A549 (cell line): ENCODE results near the gene ZNF296. TPM values are rescaled to one million over a fixed set of nuclear protein-coding genes. Genes with fewer than 3 reads are reported as not detected.
A peak's percentile ranks its signal among the peaks of the same experiment; 100 is the strongest.

Experiments
- ATAC-seq, 2 experiments: fragments of 200-7000 bp in 1 of 2; fragments of >200 bp in 1 of 2; cut with Nextera tagmentation in 1 of 2; cut with Tn5 transposase in 1 of 2; 3 replicates each; pipeline versions ENCODE4 v1.8.0 to v1.9.1; 2018 to 2020; ENCODE audit warnings: mild to moderate bottlenecking in 1 of 2, moderate library complexity in 1 of 2
- CTCF ChIA-PET: fragments of 300-600 bp; sonication (Branson Sonifier 250); formaldehyde crosslinking; extraction: SDS; loops from one replicate; lab custom pipeline; 2021; ENCODE audit warnings: antibody characterized with exemption, inconsistent platforms; lab: Yijun Ruan, JAX
- POLR2A ChIA-PET: fragments of 350-600 bp; formaldehyde crosslinking; extraction: SDS; loops from one replicate; lab custom pipeline; 2021; ENCODE audit warnings: antibody characterized with exemption, inconsistent platforms; lab: Yijun Ruan, JAX
- DNase-seq, 2 experiments: peaks; one replicate each; pipeline versions ENCODE4 v3.0.0 to v3.0.0-alpha.2; 2011 to 2016; ENCODE audit warnings: low read depth in 1 of 2, low spot score in 1 of 2
- FAIRE-seq: peaks from 2 replicates; lab custom pipeline; 2011; peaks lifted over from hg19 to GRCh38; lab: Jason Lieb, UNC
- H3K27ac ChIP-seq, 2 experiments: fragments of >200 bp; sonication (Bioruptor Twin); formaldehyde crosslinking; 3 replicates each; pipeline ENCODE4 v1.5.1; 2016 to 2017
- H3K4me1 ChIP-seq: fragments of >200 bp; sonication (Bioruptor Twin); formaldehyde crosslinking; 3 replicates; pipeline ENCODE4 v1.6.1; 2016
- H3K4me2 ChIP-seq: fragments of >200 bp; sonication (Bioruptor Twin); formaldehyde crosslinking; 3 replicates; pipeline ENCODE4 v1.6.1; 2016
- H3K4me3 ChIP-seq: fragments of >200 bp; sonication (Bioruptor Twin); formaldehyde crosslinking; 3 replicates; pipeline ENCODE4 v1.5.1; 2016
- H3K9me3 ChIP-seq: fragments of >200 bp; sonication (Bioruptor Twin); formaldehyde crosslinking; 3 replicates; pipeline ENCODE4 v1.6.1; 2016
- CEBPB ChIP-seq, 2 experiments: fragments of >200 bp in 1 of 2; sonication (Bioruptor Twin) in 1 of 2; formaldehyde crosslinking in 1 of 2; IDR thresholded peaks; 2 replicates each; pipeline ENCODE4 v1.6.1; 2012 to 2016
- CHD2 ChIP-seq: fragments of 150-350 bp; IDR thresholded peaks from 2 replicates; pipeline ENCODE4 v1.6.1; 2014; ENCODE audit warnings: low read length; ENCODE audit not compliant: partially characterized antibody
- CHD4 ChIP-seq: fragments of 200-600 bp; sonication (generic); IDR thresholded peaks from 2 replicates; pipeline ENCODE4 v1.6.1; 2016; ENCODE audit warnings: antibody characterized with exemption, mild to moderate bottlenecking, borderline replicate concordance
- CTCF ChIP-seq: fragments of >200 bp; sonication (Bioruptor Twin); formaldehyde crosslinking; IDR thresholded peaks from 3 replicates; pipeline ENCODE4 v1.5.1; 2016
- FOSB ChIP-seq: fragments of 250-450 bp; sonication (Bioruptor Pico); IDR thresholded peaks from 2 replicates; pipeline ENCODE4 v1.5.0; 2020; ENCODE audit warnings: mild to moderate bottlenecking, moderate library complexity
- FOSL2 ChIP-seq, 2 experiments: fragments of 450-650 bp in 1 of 2; fragments of >200 bp in 1 of 2; sonication (Bioruptor Twin) in 1 of 2; formaldehyde crosslinking; IDR thresholded peaks; 2 replicates each; pipeline versions ENCODE4 v1.5.0 to v1.6.1; 2016 to 2020; ENCODE audit warnings: mild to moderate bottlenecking in 1 of 2, moderate library complexity in 1 of 2
- HDAC2 ChIP-seq: fragments of 200-600 bp; sonication (generic); IDR thresholded peaks from 2 replicates; pipeline ENCODE4 v1.6.1; 2016
- HEYL ChIP-seq: fragments of 250-450 bp; sonication (Bioruptor Pico); IDR thresholded peaks from 2 replicates; pipeline ENCODE4 v1.8.0; 2021; ENCODE audit warnings: mild to moderate bottlenecking, moderate library complexity
- HMGXB4 ChIP-seq: fragments of 250-450 bp; sonication (Bioruptor Pico); IDR thresholded peaks from 2 replicates; pipeline ENCODE4 v1.5.0; 2021; ENCODE audit warnings: mild to moderate bottlenecking, moderate library complexity, borderline replicate concordance
- HOXA7 ChIP-seq: fragments of 250-450 bp; sonication (Bioruptor Pico); IDR thresholded peaks from 2 replicates; pipeline ENCODE4 v1.5.0; 2020; ENCODE audit warnings: mild to moderate bottlenecking, moderate library complexity
- HOXB13 ChIP-seq: fragments of 250-450 bp; sonication (Bioruptor Pico); IDR thresholded peaks from 2 replicates; pipeline ENCODE4 v1.5.0; 2020; ENCODE audit warnings: low read depth, mild to moderate bottlenecking, moderate library complexity
- JUN ChIP-seq, 2 experiments: fragments of >200 bp; sonication (Bioruptor Twin); formaldehyde crosslinking; IDR thresholded peaks; 2 replicates in 1 of 2; 3 replicates in 1 of 2; pipeline ENCODE4 v1.6.1; 2016 to 2017
- KDM5A ChIP-seq: fragments of 200-600 bp; sonication (generic); IDR thresholded peaks from 2 replicates; pipeline ENCODE4 v1.6.1; 2016; ENCODE audit warnings: antibody characterized with exemption, mild to moderate bottlenecking
- MAFK ChIP-seq: fragments of 450-650 bp; IDR thresholded peaks from 2 replicates; pipeline ENCODE4 v1.6.1; 2014; ENCODE audit not compliant: partially characterized antibody
- PHF8 ChIP-seq: fragments of 200-600 bp; sonication (generic); IDR thresholded peaks from 2 replicates; pipeline ENCODE4 v1.6.1; 2016; ENCODE audit warnings: low read depth, mild to moderate bottlenecking, antibody characterized with exemption, moderate library complexity, borderline replicate concordance
- RARB ChIP-seq: fragments of 250-450 bp; sonication (Bioruptor Pico); IDR thresholded peaks from 2 replicates; pipeline ENCODE4 v1.8.0; 2021; ENCODE audit warnings: mild to moderate bottlenecking, moderate library complexity
- TP53 ChIP-seq: fragments of 250-450 bp; sonication (Bioruptor Pico); IDR thresholded peaks from 2 replicates; pipeline ENCODE4 v1.5.0; 2021; ENCODE audit warnings: mild to moderate bottlenecking, moderate library complexity
- ZSCAN20 ChIP-seq: fragments of 250-450 bp; sonication (Bioruptor Pico); IDR thresholded peaks from 2 replicates; pipeline ENCODE4 v1.8.0; 2022; ENCODE audit warnings: mild to moderate bottlenecking, moderate library complexity
- WGBS: methylation state at CpG from one replicate; pipeline ENCODE4 v1.1.6; 2017; ENCODE audit errors: missing lambda C conversion rate; 5-methylcytosine and 5-hydroxymethylcytosine counted together
- polyA plus RNA-seq, 4 experiments: library from polyadenylated mRNA; depleted of rRNA in 3 of 4; stranded (reverse); fragments of >200 nt; fragmentation: RNase III in 1 of 4; extraction: RNeasy Plus Mini Kit Qiagen cat#74134 plus additional on column Dnase treatment in 1 of 4; gene quantifications; 2 replicates in 3 of 4; 3 replicates in 1 of 4; pipeline ENCODE4 v1.2.3, GENCODE V29; 2011 to 2017
- TF ChIP-seq, protein P1 (sequence below): IDR thresholded peaks from 2 replicates; pipeline ENCODE4 v1.6.1; 2012; ENCODE audit warnings: low read depth, borderline replicate concordance
- TF ChIP-seq, protein P2 (sequence below): IDR thresholded peaks from 2 replicates; pipeline ENCODE4 v1.6.1; 2012
- TF ChIP-seq, protein P3 (sequence below): fragments of 450-650 bp; IDR thresholded peaks from 2 replicates; pipeline ENCODE4 v1.6.1; 2014; ENCODE audit warnings: antibody characterized with exemption

ZNF296 gene
- polyA plus RNA-seq, 2 of the 4 experiments (the other 2 are of a cell fraction), result 0.34 to 2.7 TPM

- ATAC-seq (peak; percentile 1 to 4; a peak in 3 of 6 replicates), DNase-seq (no peak), FAIRE-seq (no peak)
- 50% methylated on average over 10 of the region's 10 CpGs for WGBS
- peak overlapping the region; percentile 91 to 95 for H3K27ac ChIP-seq
- no peaks in the 10 kb centered on the region for H3K9me3 ChIP-seq
- H3K4me3 ChIP-seq, result peak overlapping the region; percentile 96
- H3K4me2 ChIP-seq, result peak overlapping the region; percentile 92
- ChIA-PET POLR2A (interaction anchor here (0.5 to 2.8 kb wide), 8 partner anchors 9 to 100 kb away, joined by 3 to 22 read pairs (median 4); partner anchors contain the start of genes BLOC1S3, PPP1R37 and TRAPPC6A), CTCF (interaction anchor here (0.6 to 7.7 kb wide), 4 partner anchors 14 to 115 kb away, joined by 3 to 56 read pairs (median 6); partner anchors contain the start of gene PPP1R37)
- H3K4me1 ChIP-seq, result peaks cover 31% of the 10 kb centered on the region
- TF ChIP-seq CHD4 (peak; percentile 46; the same call in 1 of the 2 replicates), HDAC2 (no peak), CHD2 (peak; percentile 12)
These were observed 2.2 kb upstream of the ZNF296 start for GRCh38 chr19:45078390-45079062.

GRCh38 chr19:45076851-45077730, 813 bp upstream of the ZNF296 start:
- DNase-seq, result no peak
- H3K4me3 ChIP-seq, result peak overlapping the region; percentile 66
- ChIA-PET POLR2A (interaction anchor here (1.0 kb wide), 1 partner anchor 15 kb away, joined by 3 read pairs; no protein-coding TSS in a partner anchor), CTCF (interaction anchor here (1.0 to 7.7 kb wide), 6 partner anchors 10 to 28 kb away, joined by 3 to 56 read pairs (median 5); partner anchors contain the start of gene PPP1R37)
- no peaks in the 10 kb centered on the region for H3K9me3 ChIP-seq
- peaks cover 31% of the 10 kb centered on the region for H3K4me1 ChIP-seq
- 91% methylated on average over 15 of the region's 15 CpGs for whole genome bisulfite sequencing
- no peak for FAIRE-seq
- ATAC-seq, result no peak
- peak overlapping the region; percentile 84 for H3K4me2 ChIP-seq
- TF ChIP-seq RARB (CRISPR knock-in tag) (no peak), HOXB13 (CRISPR knock-in tag) (no peak), FOSB (CRISPR knock-in tag) (no peak), FOSL2 (IDR thresholded peaks at IDR 0.05) (no peak), FOSL2 (CRISPR knock-in tag; IDR thresholded peaks at IDR 0.05) (no peak), HOXA7 (CRISPR knock-in tag) (no peak), HMGXB4 (CRISPR knock-in tag) (no peak), KDM5A (no peak), HEYL (CRISPR knock-in tag) (no peak), JUN (IDR thresholded peaks at IDR 0.05) (no peak), MAFK (no peak), PHF8 (no peak), CEBPB (IDR thresholded peaks at IDR 0.05) (no peak), TP53 (no peak), CTCF (no peak), ZSCAN20 (CRISPR knock-in tag) (no peak), CHD4 (no peak)
- TF ChIP-seq, protein P1, sequence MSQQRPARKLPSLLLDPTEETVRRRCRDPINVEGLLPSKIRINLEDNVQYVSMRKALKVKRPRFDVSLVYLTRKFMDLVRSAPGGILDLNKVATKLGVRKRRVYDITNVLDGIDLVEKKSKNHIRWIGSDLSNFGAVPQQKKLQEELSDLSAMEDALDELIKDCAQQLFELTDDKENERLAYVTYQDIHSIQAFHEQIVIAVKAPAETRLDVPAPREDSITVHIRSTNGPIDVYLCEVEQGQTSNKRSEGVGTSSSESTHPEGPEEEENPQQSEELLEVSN, result no peak
- TF ChIP-seq, protein P2, sequence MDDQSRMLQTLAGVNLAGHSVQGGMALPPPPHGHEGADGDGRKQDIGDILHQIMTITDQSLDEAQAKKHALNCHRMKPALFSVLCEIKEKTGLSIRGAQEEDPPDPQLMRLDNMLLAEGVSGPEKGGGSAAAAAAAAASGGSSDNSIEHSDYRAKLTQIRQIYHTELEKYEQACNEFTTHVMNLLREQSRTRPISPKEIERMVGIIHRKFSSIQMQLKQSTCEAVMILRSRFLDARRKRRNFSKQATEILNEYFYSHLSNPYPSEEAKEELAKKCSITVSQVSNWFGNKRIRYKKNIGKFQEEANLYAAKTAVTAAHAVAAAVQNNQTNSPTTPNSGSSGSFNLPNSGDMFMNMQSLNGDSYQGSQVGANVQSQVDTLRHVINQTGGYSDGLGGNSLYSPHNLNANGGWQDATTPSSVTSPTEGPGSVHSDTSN, result no peak
- TF ChIP-seq, protein P3, sequence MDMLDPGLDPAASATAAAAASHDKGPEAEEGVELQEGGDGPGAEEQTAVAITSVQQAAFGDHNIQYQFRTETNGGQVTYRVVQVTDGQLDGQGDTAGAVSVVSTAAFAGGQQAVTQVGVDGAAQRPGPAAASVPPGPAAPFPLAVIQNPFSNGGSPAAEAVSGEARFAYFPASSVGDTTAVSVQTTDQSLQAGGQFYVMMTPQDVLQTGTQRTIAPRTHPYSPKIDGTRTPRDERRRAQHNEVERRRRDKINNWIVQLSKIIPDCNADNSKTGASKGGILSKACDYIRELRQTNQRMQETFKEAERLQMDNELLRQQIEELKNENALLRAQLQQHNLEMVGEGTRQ, result no peak
- peak overlapping the region; percentile 77 to 90 for H3K27ac ChIP-seq
